ENCODE measurements around the gene TAF11L6. TPM values are rescaled to one million over a fixed set of nuclear protein-coding genes. Genes with fewer than 3 reads are reported as not detected.
"Not testable (repeated sequence)": the region's sequence is repeated elsewhere in the genome, so short reads cannot be mapped to it uniquely, and the experiment has no call there.

Gene TAF11L6
- total and polyA plus RNA-seq, 2 donors (not counting 3 experiments of a cell fraction or from before 2014, with no cell fraction given) = not detected

DNA sequence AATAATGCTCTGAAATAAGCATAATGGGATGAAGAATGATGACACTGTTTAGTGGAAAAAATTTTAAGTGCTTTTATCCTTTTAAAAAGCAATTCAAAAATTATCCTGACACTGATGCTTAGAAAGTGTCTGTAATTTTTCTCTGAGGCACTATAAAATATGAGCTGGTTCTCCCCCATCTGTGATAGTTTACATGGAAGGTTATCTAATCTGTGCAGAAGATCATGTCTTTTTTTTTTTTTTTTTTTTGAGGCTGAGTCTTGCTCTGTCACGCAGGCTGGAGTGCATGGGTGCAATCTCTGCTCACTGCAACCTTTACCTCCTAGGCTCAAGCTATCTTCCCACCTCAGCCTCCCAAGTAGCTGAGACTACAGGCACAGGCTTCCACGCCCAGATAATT lies 45.7 kb upstream of the TAF11L6 start:
- dilution Hi-C loops (cut with MboI; ENCODE audit: extremely low pct_ligation_motif_present, low sequenced_read_pairs) (no loop called here), intact Hi-C loops (cut with micrococcal nuclease) (no loop called here)
- DNase-seq (ENCODE audit: low read depth, low spot score) (no peak), FAIRE-seq (peak; percentile 35)
- no peaks in the 10 kb centered on the region for H4K20me1 ChIP-seq (replicated peaks; ENCODE audit: control insufficient read depth, extremely low read depth, insufficient read depth, low read length)
- no peaks in the 10 kb centered on the region for H3K79me2 ChIP-seq (ENCODE audit: control insufficient read depth, insufficient read depth, low read length)
- no peak overlapping the region for H3K4me2 ChIP-seq (ENCODE audit: insufficient read depth, low read length)
- no TSS peak for BruUV-seq (replicated peaks)
- no peaks in the 10 kb centered on the region for H3K27me3 ChIP-seq (ENCODE audit: control insufficient read depth in 2 of 2, insufficient read depth in 2 of 2, low read length in 2 of 2)
- no peaks in the 10 kb centered on the region for H3K36me3 ChIP-seq (ENCODE audit: control insufficient read depth in 2 of 2, extremely low read depth in 1 of 2, insufficient read depth in 2 of 2, low read length in 2 of 2)
- no peaks in the 10 kb centered on the region for H3K4me1 ChIP-seq (ENCODE audit: control insufficient read depth, extremely low read depth, insufficient read depth, low read length)
- H3K27ac ChIP-seq (ENCODE audit: insufficient read depth, low read depth, low read length) = no peak overlapping the region
- ChIA-PET CTCF (no interaction called here), POLR2A (no interaction called here)
- H2AFZ ChIP-seq (ENCODE audit: low read depth, low read length) = no peak overlapping the region
- H3K9me3 ChIP-seq (replicated peaks; ENCODE audit: control insufficient read depth, insufficient read depth, low read length) = no peaks in the 10 kb centered on the region
- H3K9ac ChIP-seq (replicated peaks; ENCODE audit: extremely low read depth, insufficient read depth, low read length) = no peak overlapping the region
- H3K9me1 ChIP-seq (replicated peaks; ENCODE audit: control insufficient read depth, extremely low read depth, insufficient read depth, low read length) = no peaks in the 10 kb centered on the region
- no peak overlapping the region for H3K4me3 ChIP-seq (replicated peaks in 1 of 3; ENCODE audit: insufficient read depth in 1 of 3, low read depth in 1 of 3, low read length in 3 of 3)
- TF ChIP-seq JUN (IDR thresholded peaks at IDR 0.05; ENCODE audit: borderline replicate concordance, insufficient read depth, insufficient read length, low read depth) (no peak), EZH2 (IDR thresholded peaks at IDR 0.05; ENCODE audit: borderline replicate concordance, low read depth, low read length, severe bottlenecking) (no peak), CTCF (IDR thresholded peaks at IDR 0.05; ENCODE audit: extremely low read depth in 1 of 2, insufficient read depth in 1 of 2, low read depth in 1 of 2, low read length in 2 of 2) (no peak), POLR2AphosphoS5 (IDR thresholded peaks at IDR 0.05; ENCODE audit: insufficient read depth, low read depth, low read length) (no peak), GATA2 (IDR thresholded peaks at IDR 0.05; ENCODE audit: insufficient read depth, insufficient read length, low read depth, low read length) (no peak), POLR2A (IDR thresholded peaks at IDR 0.05; ENCODE audit: low read depth, low read length) (no peak), MYC (IDR thresholded peaks at IDR 0.05; ENCODE audit: low read depth, low read length) (no peak), FOS (IDR thresholded peaks at IDR 0.05; ENCODE audit: borderline replicate concordance, insufficient read depth, low read length) (no peak)
- TF ChIP-seq, protein P1, sequence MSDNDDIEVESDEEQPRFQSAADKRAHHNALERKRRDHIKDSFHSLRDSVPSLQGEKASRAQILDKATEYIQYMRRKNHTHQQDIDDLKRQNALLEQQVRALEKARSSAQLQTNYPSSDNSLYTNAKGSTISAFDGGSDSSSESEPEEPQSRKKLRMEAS (IDR thresholded peaks at IDR 0.05; ENCODE audit: insufficient read depth, insufficient read length) = no peak

GRCh38 chr5:17486464-17487173 lies 41.9 kb upstream of the TAF11L6 start:
- DNase-seq (ENCODE audit: low read depth, low spot score); H3K36me3 ChIP-seq (ENCODE audit: control insufficient read depth in 2 of 2, extremely low read depth in 1 of 2, insufficient read depth in 2 of 2, low read length in 2 of 2); H2AFZ ChIP-seq (ENCODE audit: low read depth, low read length); H3K4me2 ChIP-seq (ENCODE audit: insufficient read depth, low read length); H3K79me2 ChIP-seq (ENCODE audit: control insufficient read depth, insufficient read depth, low read length); FAIRE-seq; H3K9ac ChIP-seq (replicated peaks; ENCODE audit: extremely low read depth, insufficient read depth, low read length); H3K4me3 ChIP-seq (replicated peaks in 1 of 3; ENCODE audit: insufficient read depth in 1 of 3, low read depth in 1 of 3, low read length in 3 of 3); H3K9me1 ChIP-seq (replicated peaks; ENCODE audit: control insufficient read depth, extremely low read depth, insufficient read depth, low read length); BruUV-seq (replicated peaks); H4K20me1 ChIP-seq (replicated peaks; ENCODE audit: control insufficient read depth, extremely low read depth, insufficient read depth, low read length); CTCF ChIA-PET; H3K27ac ChIP-seq (ENCODE audit: insufficient read depth, low read depth, low read length); intact Hi-C loops (cut with micrococcal nuclease); dilution Hi-C loops (cut with MboI; ENCODE audit: extremely low pct_ligation_motif_present, low sequenced_read_pairs); POLR2A ChIA-PET; H3K9me3 ChIP-seq (replicated peaks; ENCODE audit: control insufficient read depth, insufficient read depth, low read length); H3K27me3 ChIP-seq (ENCODE audit: control insufficient read depth in 2 of 2, insufficient read depth in 2 of 2, low read length in 2 of 2); H3K4me1 ChIP-seq (ENCODE audit: control insufficient read depth, extremely low read depth, insufficient read depth, low read length): not testable (repeated sequence)
